HepG2 (cell line): ENCODE measurements around the gene BBS1. TPM values are rescaled to one million over a fixed set of nuclear protein-coding genes. Genes with fewer than 3 reads are reported as not detected.

ENCODE experiments used
- BCLAF1 ChIP-seq: fragments of 450-650 bp; IDR thresholded peaks from 2 replicates; pipeline ENCODE4 v1.6.1; 2017; ENCODE audit warnings: mild to moderate bottlenecking
- FOXA3 ChIP-seq: IDR thresholded peaks from 2 replicates; pipeline ENCODE4 v1.6.1; 2016; ENCODE audit warnings: missing genetic modification reagents, missing compliant biosample characterization
- GLI4 ChIP-seq: sonication (generic); formaldehyde crosslinking; IDR thresholded peaks from 2 replicates; pipeline ENCODE4 v1.5.1; 2020; ENCODE audit warnings: missing genetic modification reagents, mild to moderate bottlenecking, moderate library complexity, borderline replicate concordance
- HDAC6 ChIP-seq: fragments of 200-600 bp; sonication (generic); IDR thresholded peaks from 2 replicates; pipeline ENCODE4 v1.7.0; 2017; ENCODE audit warnings: mild to moderate bottlenecking, antibody characterized with exemption, low read length, low read depth
- IKZF5 ChIP-seq: IDR thresholded peaks from 2 replicates; pipeline ENCODE4 v1.6.1; 2018; ENCODE audit warnings: missing genetic modification reagents, mild to moderate bottlenecking, missing compliant biosample characterization
- KLF6 ChIP-seq: IDR thresholded peaks from 2 replicates; pipeline ENCODE4 v1.8.0; 2016; ENCODE audit warnings: missing biosample characterization, missing genetic modification reagents
- MAFF ChIP-seq: IDR thresholded peaks from 2 replicates; pipeline ENCODE4 v1.6.1; 2011; ENCODE audit warnings: low read depth, low read length, improper control_type of control experiment
- MAFK ChIP-seq, 2 experiments: IDR thresholded peaks in 1 of 2; conservative IDR thresholded peaks in 1 of 2; 2 replicates each; pipeline ENCODE4 v1.6.1; 2011; ENCODE audit warnings: improper control_type of control experiment in 2 of 2, low read length in 2 of 2
- PAXIP1 ChIP-seq: sonication (generic); formaldehyde crosslinking; conservative IDR thresholded peaks from 2 replicates; pipeline ENCODE4 v1.4.0; 2020; ENCODE audit warnings: mild to moderate bottlenecking, missing genetic modification reagents, moderate library complexity
- POLR2AphosphoS2 ChIP-seq: IDR thresholded peaks from 2 replicates; pipeline ENCODE4 v1.6.1; 2011; ENCODE audit warnings: low read depth, low read length, improper control_type of control experiment
- SALL1 ChIP-seq: sonication (generic); formaldehyde crosslinking; IDR thresholded peaks from 2 replicates; pipeline ENCODE4 v1.8.0; 2022; ENCODE audit warnings: mild to moderate bottlenecking, missing genetic modification reagents
- SRF ChIP-seq: IDR thresholded peaks from 2 replicates; pipeline ENCODE4 v1.6.1; 2011; ENCODE audit warnings: mild to moderate bottlenecking, low read depth, low read length, moderate library complexity
- ZBTB49 ChIP-seq: sonication (generic); formaldehyde crosslinking; IDR thresholded peaks from 2 replicates; pipeline ENCODE4 v1.4.0; 2020; ENCODE audit warnings: missing genetic modification reagents, borderline replicate concordance
- ZFYVE20 ChIP-seq: sonication (generic); formaldehyde crosslinking; IDR thresholded peaks from 2 replicates; pipeline ENCODE4 v1.8.0; 2023; ENCODE audit warnings: low read depth, mild to moderate bottlenecking, moderate library complexity, missing genetic modification reagents, borderline replicate concordance
- ZNF329 ChIP-seq: sonication (generic); formaldehyde crosslinking; IDR thresholded peaks from 2 replicates; pipeline ENCODE4 v1.9.0; 2021; ENCODE audit warnings: low read depth, mild to moderate bottlenecking, missing genetic modification reagents
- ZNF577 ChIP-seq: sonication (generic); formaldehyde crosslinking; IDR thresholded peaks from 2 replicates; pipeline ENCODE4 v1.4.0; 2020; ENCODE audit warnings: mild to moderate bottlenecking, low read depth, missing genetic modification reagents, borderline replicate concordance
- ZNF615 ChIP-seq: sonication (generic); formaldehyde crosslinking; IDR thresholded peaks from 2 replicates; pipeline ENCODE4 v1.5.0; 2020; ENCODE audit warnings: mild to moderate bottlenecking, missing genetic modification reagents, borderline replicate concordance
- ZNF710 ChIP-seq: sonication (generic); formaldehyde crosslinking; IDR thresholded peaks from 2 replicates; pipeline ENCODE4 v1.5.0; 2020; ENCODE audit warnings: mild to moderate bottlenecking, missing genetic modification reagents, borderline replicate concordance
- polyA plus RNA-seq, 8 experiments: library from polyadenylated mRNA; depleted of rRNA in 3 of 8; stranded (reverse) in 7 of 8; unstranded in 1 of 8; fragments of >200 nt; fragmentation: Illumina TruSeq in 4 of 8; extraction: Trizol in 4 of 8; gene quantifications; 2 replicates each; pipeline versions ENCODE4 v1.2.1 to v1.2.3, GENCODE V29; 2011 to 2016; ENCODE audit warnings: low read depth in 4 of 8, missing spikeins in 1 of 8, mixed read lengths in 1 of 8; ENCODE audit not compliant: insufficient read depth in 1 of 8
- total RNA-seq, 5 experiments: library from RNA; depleted of rRNA; stranded (reverse); fragments of >200 nt; fragmentation: Illumina TruSeq; extraction: Trizol; gene quantifications; 2 replicates each; pipeline ENCODE4 v1.2.3, GENCODE V29; 2016; ENCODE audit warnings: low read depth in 1 of 5

Gene BBS1
- total and polyA plus RNA-seq, 2 of the 13 experiments (the other 11 are each of a cell fraction or from before 2014, with no cell fraction given): 11.7 to 14.1 TPM

- no peak for TF ChIP-seq HDAC6
- TF ChIP-seq IKZF5 (CRISPR knock-in tag): 0 out of 2 replicates have a peak, but pooled peaks have one; percentile 26
- no peak for TF ChIP-seq ZNF615
- peak; percentile 43 to 49 for TF ChIP-seq MAFK (conservative IDR thresholded peaks at IDR 0.05 in 1 of 2, IDR thresholded peaks at IDR 0.05 in 1 of 2; ENCODE audit: low read length in 2 of 2)
- TF ChIP-seq ZNF329 (CRISPR knock-in tag): no peak
- TF ChIP-seq SALL1 (CRISPR knock-in tag): 0 out of 2 replicates have a peak, but pooled peaks have one; percentile 20
- no peak for TF ChIP-seq ZFYVE20
- no peak for TF ChIP-seq GLI4 (CRISPR knock-in tag)
- no peak for TF ChIP-seq BCLAF1
- no peak for TF ChIP-seq KLF6 (CRISPR knock-in tag)
- peak; percentile 35; the same call in 1 of the 2 replicates for TF ChIP-seq MAFF
- TF ChIP-seq ZBTB49 (CRISPR knock-in tag): no peak
- no peak for TF ChIP-seq ZNF710
- no peak for TF ChIP-seq FOXA3
- TF ChIP-seq ZNF577 (CRISPR knock-in tag): no peak
- 0 out of 2 replicates have a peak, but pooled peaks have one; percentile 24 for TF ChIP-seq PAXIP1
- no peak for TF ChIP-seq SRF
- TF ChIP-seq POLR2AphosphoS2: no peak
Observed at GRCh38 chr11:66547662-66548009, 37.2 kb downstream of the BBS1 start (continued).
